GM18861 (cell line): ENCODE results near the gene HLA-A.

Source experiments
- ATAC-seq: cut with Tn5 transposase; IDR thresholded peaks from one replicate; pipeline ENCODE4 v1.9.1; 2021; ENCODE audit not compliant: unreplicated experiment

The HLA-A gene

GRCh38 chr6:29984232-29984631, 41.9 kb downstream of the HLA-A start:
- no peak for ATAC-seq

- ATAC-seq, result no peak
Measured at GRCh38 chr6:29984992-29985391, 42.7 kb downstream of the HLA-A start.

- ATAC-seq, result no peak
Measured at GRCh38 chr6:29986179-29986781, 43.9 kb downstream of the HLA-A start.

GRCh38 chr6:29989211-29989610, 46.9 kb downstream of the HLA-A start:
- no peak for ATAC-seq

GRCh38 chr6:29990931-29991330, 48.6 kb downstream of the HLA-A start:
- no peak for ATAC-seq

- ATAC-seq, result no peak
Measured at GRCh38 chr6:29992807-29993206, 50.5 kb downstream of the HLA-A start.

- no peak for ATAC-seq
Measured at GRCh38 chr6:29994826-29995225, 52.5 kb downstream of the HLA-A start.

- no peak for ATAC-seq
Measured at GRCh38 chr6:29995340-29995777, 53.0 kb downstream of the HLA-A start.
